B cell (primary cell): ENCODE measurements around the gene CC2D1B.

ENCODE experiments used
- EZH2 ChIP-seq: IDR thresholded peaks from 2 replicates; pipeline ENCODE4 v1.6.1; 2012; ENCODE audit warnings: borderline replicate concordance, low read depth, mild to moderate bottlenecking, moderate library complexity, low read length; ENCODE audit not compliant: insufficient read depth, poor library complexity, severe bottlenecking
- TF ChIP-seq, protein P1 (sequence below): fragments of 200-600 bp; IDR thresholded peaks from one replicate; pipeline ENCODE4 v1.8.0; 2022; ENCODE audit warnings: antibody characterized with exemption, mild to moderate bottlenecking

DNA sequence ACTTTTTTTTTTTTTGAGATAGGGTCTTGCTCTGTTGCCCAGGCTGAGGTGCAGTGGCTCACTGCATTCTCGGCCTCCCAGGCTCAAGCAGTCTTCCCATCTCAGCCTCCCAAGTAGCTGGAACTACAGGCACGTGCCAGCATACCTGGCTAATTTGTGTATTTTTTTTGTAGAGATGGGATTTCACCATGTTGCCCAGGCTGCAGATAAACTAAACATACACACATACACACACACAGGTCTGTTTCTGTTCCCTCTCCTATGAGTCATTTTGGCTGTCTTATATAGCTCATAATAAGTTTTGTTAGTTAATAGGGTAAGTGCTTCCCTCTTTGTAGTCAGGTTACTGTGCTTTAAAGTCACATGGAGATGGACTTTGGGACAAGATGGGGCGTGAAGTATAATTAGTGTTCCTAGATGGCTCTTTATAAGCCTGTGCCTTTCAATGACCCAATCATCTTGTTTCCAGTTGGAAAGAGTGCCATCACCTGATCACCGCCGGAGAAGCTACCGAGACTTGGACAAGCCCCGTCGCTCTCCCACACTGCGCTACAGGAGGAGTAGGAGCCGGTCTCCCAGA, 47.5 kb upstream of the CC2D1B start:
- TF ChIP-seq, protein P1, sequence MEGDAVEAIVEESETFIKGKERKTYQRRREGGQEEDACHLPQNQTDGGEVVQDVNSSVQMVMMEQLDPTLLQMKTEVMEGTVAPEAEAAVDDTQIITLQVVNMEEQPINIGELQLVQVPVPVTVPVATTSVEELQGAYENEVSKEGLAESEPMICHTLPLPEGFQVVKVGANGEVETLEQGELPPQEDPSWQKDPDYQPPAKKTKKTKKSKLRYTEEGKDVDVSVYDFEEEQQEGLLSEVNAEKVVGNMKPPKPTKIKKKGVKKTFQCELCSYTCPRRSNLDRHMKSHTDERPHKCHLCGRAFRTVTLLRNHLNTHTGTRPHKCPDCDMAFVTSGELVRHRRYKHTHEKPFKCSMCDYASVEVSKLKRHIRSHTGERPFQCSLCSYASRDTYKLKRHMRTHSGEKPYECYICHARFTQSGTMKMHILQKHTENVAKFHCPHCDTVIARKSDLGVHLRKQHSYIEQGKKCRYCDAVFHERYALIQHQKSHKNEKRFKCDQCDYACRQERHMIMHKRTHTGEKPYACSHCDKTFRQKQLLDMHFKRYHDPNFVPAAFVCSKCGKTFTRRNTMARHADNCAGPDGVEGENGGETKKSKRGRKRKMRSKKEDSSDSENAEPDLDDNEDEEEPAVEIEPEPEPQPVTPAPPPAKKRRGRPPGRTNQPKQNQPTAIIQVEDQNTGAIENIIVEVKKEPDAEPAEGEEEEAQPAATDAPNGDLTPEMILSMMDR: no peak
- TF ChIP-seq EZH2: no peak
